Measurements from ENCODE around the gene RGS12. TPM values are rescaled to one million over a fixed set of nuclear protein-coding genes. Genes with fewer than 3 reads are reported as not detected.

The RGS12 gene
- total RNA-seq, 1 experiment from 2014 or later: 48.5 TPM

DNA sequence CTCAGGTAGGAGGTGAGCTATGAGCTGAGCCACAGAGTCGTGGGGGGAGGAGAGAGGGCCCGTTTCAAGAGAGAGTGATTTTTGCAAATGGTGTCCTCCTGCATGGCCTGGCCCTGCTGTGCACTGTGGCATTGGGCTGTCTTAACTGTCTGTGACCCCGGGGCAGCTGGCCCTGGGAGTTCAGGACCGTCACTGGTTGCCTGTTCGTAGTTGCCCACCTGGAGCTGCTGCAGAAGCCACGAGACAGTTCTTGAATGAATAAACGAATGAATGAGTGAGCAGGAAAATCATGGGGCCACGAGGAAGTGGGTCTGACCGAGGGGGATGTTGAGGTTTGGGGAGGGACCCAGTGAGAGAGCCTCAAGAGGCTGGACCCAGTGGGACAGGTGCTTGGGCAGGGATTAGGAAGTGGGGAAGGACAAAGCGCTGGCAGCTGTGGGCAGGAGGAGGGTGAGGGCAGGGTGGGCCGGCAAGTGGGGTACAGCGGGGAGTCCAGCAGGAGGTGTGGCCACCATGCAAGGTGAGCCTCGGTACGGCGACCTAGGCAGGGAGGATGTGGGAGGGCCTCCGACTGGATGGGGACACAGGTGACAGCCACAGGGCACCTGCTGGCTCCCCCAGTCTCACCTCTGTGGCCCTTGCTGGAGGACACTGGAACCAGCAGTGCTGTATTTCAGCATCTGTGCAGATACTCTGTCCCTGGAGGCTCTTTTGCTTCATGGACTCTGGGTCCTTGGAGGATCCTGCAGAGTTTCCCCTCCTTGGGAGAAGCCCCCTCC lies 10.2 kb downstream of the RGS12 start:
- no peaks in the 10 kb centered on the region for H3K27me3 ChIP-seq (replicated peaks)
- DNase-seq (ENCODE audit: low read depth in 1 of 2, low spot score in 2 of 2): no peak
- H3K4me3 ChIP-seq: no peak overlapping the region
- no peaks in the 10 kb centered on the region for H3K9me3 ChIP-seq (replicated peaks)
- H3K27ac ChIP-seq: peak overlapping the region; percentile 65
- H3K36me3 ChIP-seq: no peaks in the 10 kb centered on the region
- peaks cover 44% of the 10 kb centered on the region for H3K4me1 ChIP-seq (replicated peaks)

DNA sequence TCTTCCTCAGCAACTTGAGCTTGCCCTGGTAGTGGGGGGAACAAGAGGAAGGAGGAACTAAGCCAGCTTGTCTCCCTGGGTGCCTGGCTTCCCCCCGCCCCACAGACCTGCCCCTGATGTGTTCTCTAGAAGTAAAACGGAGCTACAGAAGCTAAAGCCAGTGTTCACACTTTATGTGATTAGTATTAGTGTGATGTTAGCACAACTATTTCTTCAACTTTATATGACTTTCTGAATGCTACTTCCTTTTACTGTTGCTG lies 10.7 kb downstream of the RGS12 start:
- no peak for DNase-seq (ENCODE audit: low read depth in 1 of 2, low spot score in 2 of 2)
- Histone ChIP-seq H3K36me3 (no peaks in the 10 kb centered on the region), H3K4me1 (replicated peaks) (peaks cover 44% of the 10 kb centered on the region), H3K27ac (no peak overlapping the region), H3K9me3 (replicated peaks) (no peaks in the 10 kb centered on the region), H3K4me3 (no peak overlapping the region), H3K27me3 (replicated peaks) (no peaks in the 10 kb centered on the region)

DNA sequence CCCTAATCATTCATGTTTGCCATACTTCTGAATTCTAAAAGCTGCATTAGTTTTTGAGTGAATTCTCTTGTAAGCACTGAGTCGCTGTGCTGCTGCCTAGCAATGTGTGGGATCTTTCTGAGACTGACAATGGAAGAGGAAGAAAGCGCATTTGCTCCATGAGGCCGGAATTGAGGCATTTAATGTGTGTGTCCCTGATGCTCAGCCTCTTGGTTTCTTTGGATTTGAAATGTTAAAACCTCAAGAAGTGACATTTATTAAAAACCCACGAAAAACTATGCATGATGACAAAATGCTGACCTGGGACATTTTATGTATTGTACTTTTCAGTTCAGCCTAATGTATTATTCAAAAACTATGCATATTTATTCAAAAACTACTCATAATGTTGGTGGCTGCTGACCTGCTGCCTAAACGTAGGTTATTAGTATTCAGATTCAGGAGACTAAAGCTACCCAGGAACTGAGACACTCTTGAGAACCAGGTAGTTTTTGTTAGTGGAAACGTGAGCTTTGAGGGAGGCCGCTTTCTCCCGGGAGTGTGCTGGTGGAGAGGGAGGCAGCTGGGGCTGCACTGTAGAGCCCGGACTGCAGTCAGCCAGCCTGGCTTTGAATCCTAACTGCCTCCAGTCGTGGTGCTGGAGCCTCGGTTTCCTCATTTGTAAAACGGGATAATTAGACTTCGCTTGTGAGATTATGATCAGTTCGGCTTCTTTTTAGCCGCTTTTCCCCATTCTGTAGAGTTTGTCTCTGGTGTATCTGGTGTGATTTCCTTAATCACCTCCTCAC lies 11.3 kb downstream of the RGS12 start:
- H3K4me3 ChIP-seq: no peak overlapping the region
- H3K36me3 ChIP-seq: no peaks in the 10 kb centered on the region
- peaks cover 44% of the 10 kb centered on the region for H3K4me1 ChIP-seq (replicated peaks)
- H3K27ac ChIP-seq: no peak overlapping the region
- no peaks in the 10 kb centered on the region for H3K27me3 ChIP-seq (replicated peaks)
- no peak for DNase-seq (ENCODE audit: low read depth in 1 of 2, low spot score in 2 of 2)
- no peaks in the 10 kb centered on the region for H3K9me3 ChIP-seq (replicated peaks)

DNA sequence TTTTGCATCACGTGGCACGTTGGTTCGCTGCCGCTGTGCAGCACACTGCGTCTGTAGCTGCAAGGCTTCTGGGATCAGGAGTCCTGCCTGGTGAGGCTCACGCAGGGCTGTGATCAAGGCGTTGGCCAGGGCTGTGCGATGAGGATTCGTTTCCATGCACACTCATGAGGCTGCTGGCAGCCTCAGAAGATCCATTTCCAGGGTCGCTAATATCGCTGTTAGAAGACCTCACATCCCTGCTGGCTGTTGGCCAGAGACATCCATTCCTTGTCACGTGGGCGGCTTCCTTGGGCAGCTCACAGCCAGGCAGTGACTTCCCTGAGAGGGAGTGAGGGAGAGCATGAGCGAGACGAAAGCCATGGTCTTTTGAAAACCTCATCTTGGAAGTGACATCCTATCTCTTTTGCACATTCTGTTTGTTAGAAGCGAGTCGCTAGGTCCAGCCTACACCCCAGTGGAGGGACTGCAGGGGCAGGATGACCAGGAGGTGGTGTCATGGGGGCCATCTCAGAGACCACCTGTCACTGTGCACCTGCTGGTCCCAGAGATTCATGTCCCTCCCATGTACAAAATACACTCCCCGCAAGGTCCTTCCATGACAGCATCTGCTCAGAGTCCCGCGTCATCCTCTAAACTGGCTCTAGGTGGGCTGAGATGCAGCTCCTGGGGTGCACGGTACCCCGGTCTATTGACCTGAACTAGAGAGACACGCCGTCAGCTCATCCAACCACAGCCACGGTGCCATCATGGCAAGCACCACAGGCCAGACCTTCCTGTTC lies 12.2 kb downstream of the RGS12 start:
- Histone ChIP-seq H3K4me3 (no peak overlapping the region), H3K27ac (peak overlapping the region; percentile 71), H3K27me3 (replicated peaks) (no peaks in the 10 kb centered on the region), H3K36me3 (no peaks in the 10 kb centered on the region), H3K9me3 (replicated peaks) (no peaks in the 10 kb centered on the region), H3K4me1 (replicated peaks) (peaks cover 44% of the 10 kb centered on the region)
- no peak for DNase-seq (ENCODE audit: low read depth in 1 of 2, low spot score in 2 of 2)

DNA sequence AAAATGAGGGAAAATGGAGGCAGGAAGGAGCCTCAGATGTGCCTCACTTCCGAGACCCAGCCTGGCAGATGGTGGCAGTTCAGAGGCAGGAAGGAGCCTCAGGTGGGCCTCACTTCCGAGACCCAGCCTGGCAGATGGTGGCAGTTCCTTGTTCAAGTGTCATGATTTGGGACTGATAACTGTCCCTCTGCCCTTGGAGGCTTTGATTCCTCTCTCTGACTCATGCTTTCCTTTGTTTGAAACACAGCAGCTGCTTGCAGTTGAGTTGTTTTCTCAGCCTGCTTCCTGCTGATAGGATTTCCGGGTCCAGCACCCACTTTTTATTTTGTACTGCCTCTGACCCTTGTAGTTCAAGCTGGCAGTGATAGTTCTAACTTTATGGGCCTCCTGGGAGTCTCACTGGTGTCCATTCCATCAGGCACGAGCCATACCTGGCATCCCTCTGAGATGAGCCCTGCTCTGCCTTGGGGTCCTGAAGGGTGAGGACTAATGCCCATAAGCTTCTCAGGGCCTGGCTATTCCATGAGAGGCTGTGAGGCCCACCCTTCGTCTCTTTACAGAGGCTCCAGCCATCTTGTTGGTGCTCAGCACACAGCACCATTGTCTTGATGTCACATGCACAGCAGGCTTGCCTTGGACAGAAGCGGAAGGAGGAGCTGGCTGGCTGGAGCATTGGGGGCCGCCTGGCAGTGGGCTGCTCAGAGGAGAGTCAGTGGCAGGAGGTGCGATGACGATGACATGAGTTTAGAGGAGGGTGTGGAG lies 13.0 kb downstream of the RGS12 start:
- no peak overlapping the region for H3K4me3 ChIP-seq
- H3K27ac ChIP-seq: peak overlapping the region; percentile 71
- H3K4me1 ChIP-seq (replicated peaks): peaks cover 44% of the 10 kb centered on the region

DNA sequence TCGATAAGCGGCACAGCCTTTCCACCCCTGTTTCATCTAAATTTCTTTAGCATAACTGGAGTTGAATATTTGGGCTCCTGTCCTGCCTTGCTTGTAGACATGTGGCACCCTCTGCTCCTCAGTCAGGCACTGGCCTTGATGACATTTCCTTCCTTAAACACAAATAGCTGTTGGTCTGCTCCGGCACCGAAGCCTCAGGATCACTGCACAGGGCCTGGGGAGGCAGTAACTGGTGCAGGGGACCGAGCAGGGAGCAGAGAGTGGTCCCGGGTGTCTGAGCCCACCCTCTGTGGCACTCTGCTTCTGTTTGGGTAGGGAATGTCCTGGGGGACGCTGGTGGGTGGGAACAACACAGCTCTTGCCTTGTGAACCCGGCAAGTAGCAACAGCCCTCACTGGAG lies 13.6 kb downstream of the RGS12 start:
- no peaks in the 10 kb centered on the region for H3K36me3 ChIP-seq
- H3K4me3 ChIP-seq: no peak overlapping the region
- H3K4me1 ChIP-seq (replicated peaks): peaks cover 41% of the 10 kb centered on the region
- no peaks in the 10 kb centered on the region for H3K9me3 ChIP-seq (replicated peaks)
- peak overlapping the region; percentile 71; the same call in 1 of the 2 replicates for H3K27ac ChIP-seq
- no peaks in the 10 kb centered on the region for H3K27me3 ChIP-seq (replicated peaks)
- no peak for DNase-seq (ENCODE audit: low read depth in 1 of 2, low spot score in 2 of 2)

More for the DNA sequence above, 13.0 kb downstream of the RGS12 start:
- DNase-seq (ENCODE audit: low read depth in 1 of 2, low spot score in 2 of 2): peak in 1 of 2 experiments; percentile 38
- H3K9me3 ChIP-seq (replicated peaks): no peaks in the 10 kb centered on the region
- H3K36me3 ChIP-seq: no peaks in the 10 kb centered on the region
- H3K27me3 ChIP-seq (replicated peaks): no peaks in the 10 kb centered on the region

DNA sequence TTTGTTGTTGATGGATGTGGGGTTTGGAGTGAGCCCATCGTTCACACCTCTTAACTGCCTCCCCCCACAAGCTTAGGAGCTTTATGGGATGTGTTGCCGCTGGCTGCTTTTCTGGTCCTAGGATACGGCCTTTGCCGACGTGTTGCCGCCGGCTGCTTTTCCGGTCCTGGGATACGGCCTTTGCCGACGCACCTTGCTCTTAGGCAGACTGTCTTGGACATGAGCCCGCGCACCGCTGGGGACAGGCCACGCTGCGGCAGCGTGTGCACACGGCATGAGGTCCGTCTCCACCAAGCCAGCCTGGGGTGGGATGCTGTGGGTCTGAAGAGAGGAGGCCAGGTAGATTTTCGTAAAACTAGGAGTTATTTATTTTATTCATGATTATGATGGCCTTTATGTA lies 14.2 kb downstream of the RGS12 start:
- Histone ChIP-seq H3K4me3 (no peak overlapping the region), H3K27ac (no peak overlapping the region), H3K9me3 (replicated peaks) (no peaks in the 10 kb centered on the region), H3K4me1 (replicated peaks) (peaks cover 35% of the 10 kb centered on the region), H3K36me3 (no peaks in the 10 kb centered on the region), H3K27me3 (replicated peaks) (no peaks in the 10 kb centered on the region)
- DNase-seq (ENCODE audit: low read depth in 1 of 2, low spot score in 2 of 2): no peak

DNA sequence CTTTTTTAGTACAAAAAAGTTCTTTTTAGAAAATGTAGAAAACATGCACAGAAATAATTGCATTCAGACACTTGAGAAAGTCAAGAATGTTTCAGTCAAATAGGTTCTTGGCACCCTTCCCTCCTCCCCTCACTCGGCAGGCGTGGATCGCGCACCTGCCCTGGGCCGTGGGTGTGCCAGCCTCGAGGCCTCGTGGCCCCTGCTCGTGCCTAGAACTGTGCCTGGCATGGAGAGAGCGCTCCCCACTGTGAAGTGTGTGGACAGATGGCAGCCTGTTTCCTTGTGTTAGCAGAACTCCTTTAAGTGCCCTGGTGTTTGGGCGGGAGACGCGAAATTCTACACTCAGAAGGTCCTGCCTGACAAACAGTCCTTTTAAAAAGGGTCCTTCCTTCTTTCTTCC lies 14.7 kb downstream of the RGS12 start:
- no peak for DNase-seq (ENCODE audit: low read depth in 1 of 2, low spot score in 2 of 2)
- Histone ChIP-seq H3K27ac (no peak overlapping the region), H3K4me1 (replicated peaks) (peaks cover 32% of the 10 kb centered on the region), H3K36me3 (no peaks in the 10 kb centered on the region), H3K9me3 (replicated peaks) (no peaks in the 10 kb centered on the region), H3K27me3 (replicated peaks) (no peaks in the 10 kb centered on the region), H3K4me3 (no peak overlapping the region)

DNA sequence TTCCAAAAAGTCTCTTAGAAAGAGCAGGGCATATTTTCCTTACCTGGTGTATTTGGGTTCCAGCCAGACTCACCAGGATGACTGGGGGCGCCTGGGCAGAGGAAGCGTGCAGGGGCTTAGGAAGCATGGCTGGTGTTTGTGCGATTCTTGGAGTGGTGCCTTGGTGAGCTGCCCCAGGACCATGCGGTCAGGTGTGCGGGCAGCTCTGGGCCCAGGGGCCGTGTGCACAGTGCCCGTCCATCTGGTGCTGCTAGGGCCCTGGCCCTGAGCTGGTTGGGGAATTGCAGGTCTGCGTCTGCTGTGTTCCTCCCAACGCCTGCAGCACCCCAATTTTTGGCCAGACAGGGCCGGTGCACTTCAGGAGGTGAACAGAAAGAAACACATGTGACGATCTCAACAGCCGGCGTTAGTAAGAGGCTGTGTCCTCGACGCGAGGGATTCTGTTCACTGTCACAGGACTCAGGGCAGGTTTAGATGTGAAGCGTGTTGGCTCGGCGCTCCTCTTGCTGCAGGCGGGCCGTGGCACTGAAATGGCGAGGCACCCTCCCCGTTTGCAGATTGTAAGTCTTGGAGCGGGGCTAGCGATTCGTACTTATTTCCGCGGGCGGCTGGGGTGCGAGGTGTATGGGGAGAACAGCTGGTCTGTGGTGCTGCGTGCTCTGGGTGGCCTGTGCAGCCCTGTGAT lies 15.2 kb downstream of the RGS12 start:
- no peaks in the 10 kb centered on the region for H3K36me3 ChIP-seq
- DNase-seq (ENCODE audit: low read depth in 1 of 2, low spot score in 2 of 2): no peak
- H3K27ac ChIP-seq: no peak overlapping the region
- H3K4me1 ChIP-seq (replicated peaks): peaks cover 27% of the 10 kb centered on the region
- H3K27me3 ChIP-seq (replicated peaks): no peaks in the 10 kb centered on the region
- no peaks in the 10 kb centered on the region for H3K9me3 ChIP-seq (replicated peaks)
- no peak overlapping the region for H3K4me3 ChIP-seq

DNA sequence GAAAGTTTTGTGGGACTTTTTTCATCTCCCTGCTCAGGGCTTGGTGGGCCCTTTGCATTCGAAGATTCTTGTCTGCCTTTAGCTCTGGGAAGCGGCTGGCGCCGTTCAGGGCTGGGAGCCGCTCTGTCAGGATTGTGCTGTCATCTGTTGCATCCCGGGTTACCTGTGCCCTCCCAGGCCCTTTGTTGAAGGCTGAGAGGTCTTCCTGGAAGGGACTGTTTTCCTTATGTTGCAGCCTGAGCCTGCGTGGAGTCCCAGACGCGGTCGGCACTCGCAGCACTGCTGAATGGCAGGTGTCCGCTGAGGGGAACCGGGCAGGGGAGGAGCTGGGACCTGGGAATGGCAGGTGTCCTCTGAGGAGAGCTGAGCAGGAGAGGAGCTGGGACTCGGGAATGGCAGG lies 15.9 kb downstream of the RGS12 start:
- Histone ChIP-seq H3K27ac (no peak overlapping the region), H3K4me1 (replicated peaks) (peaks cover 23% of the 10 kb centered on the region)
- no peak for DNase-seq (ENCODE audit: low read depth in 1 of 2, low spot score in 2 of 2)

DNA sequence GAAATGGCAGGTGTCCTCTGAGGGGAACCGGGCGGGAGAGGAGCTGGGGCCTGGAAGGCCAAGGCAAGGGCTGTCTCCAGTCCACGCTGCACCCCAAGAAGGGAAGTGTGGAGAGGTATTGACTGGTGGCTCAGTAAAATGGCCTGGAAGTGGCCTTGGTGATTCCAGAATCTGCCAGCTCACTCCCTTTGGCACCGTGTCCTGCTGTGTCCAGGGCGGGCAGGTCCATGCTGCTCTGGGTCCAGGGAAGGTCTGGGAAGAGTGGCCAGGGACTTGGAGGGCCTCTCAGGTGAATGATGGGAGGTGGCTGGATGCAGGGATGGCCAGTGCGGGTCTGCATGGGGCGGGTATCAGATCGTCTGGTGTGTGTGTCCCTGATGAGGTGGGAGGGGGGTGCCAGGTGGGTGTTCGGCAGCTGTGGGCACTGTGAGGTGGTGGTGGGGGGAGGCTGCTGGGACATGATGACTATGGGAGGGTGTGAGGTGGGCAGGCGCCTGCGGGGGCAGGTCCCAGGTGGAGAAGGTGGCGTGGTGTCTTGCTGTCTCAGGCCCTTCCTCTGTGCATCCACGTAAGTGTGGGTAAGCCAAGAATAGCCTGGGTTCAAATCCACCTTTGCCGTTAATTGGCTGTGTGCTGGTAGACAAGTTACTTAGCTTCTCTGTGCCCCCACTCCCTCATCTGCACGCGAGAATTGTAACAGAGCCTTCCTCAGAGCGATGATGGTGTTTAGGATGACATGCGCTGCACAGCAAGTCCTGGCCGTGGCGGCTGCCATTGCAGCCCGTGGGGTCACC lies 17.7 kb downstream of the RGS12 start:
- Histone ChIP-seq H3K27ac (no peak overlapping the region), H3K9me3 (replicated peaks) (no peaks in the 10 kb centered on the region), H3K4me1 (replicated peaks) (peaks cover 8% of the 10 kb centered on the region), H3K4me3 (no peak overlapping the region), H3K36me3 (no peaks in the 10 kb centered on the region), H3K27me3 (replicated peaks) (no peaks in the 10 kb centered on the region)
- no peak for DNase-seq (ENCODE audit: low read depth in 1 of 2, low spot score in 2 of 2)

More for the DNA sequence above, 15.9 kb downstream of the RGS12 start:
- H3K36me3 ChIP-seq: no peaks in the 10 kb centered on the region
- no peaks in the 10 kb centered on the region for H3K27me3 ChIP-seq (replicated peaks)
- no peak overlapping the region for H3K4me3 ChIP-seq
- H3K9me3 ChIP-seq (replicated peaks): no peaks in the 10 kb centered on the region

DNA sequence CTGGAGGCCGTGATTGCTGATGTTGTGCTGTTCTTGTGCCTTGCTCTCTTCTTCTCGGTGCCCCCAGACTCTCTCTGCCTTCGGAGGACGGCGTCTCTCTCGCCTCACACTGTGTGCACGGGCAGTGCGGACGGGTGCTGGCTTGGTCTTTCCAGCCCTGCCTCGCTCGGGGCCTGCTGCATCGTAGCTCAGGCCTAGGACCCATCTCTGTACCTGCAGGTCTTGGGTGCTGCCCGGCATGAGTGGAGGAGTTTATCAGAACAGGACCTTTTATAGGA lies 18.2 kb downstream of the RGS12 start:
- DNase-seq (ENCODE audit: low read depth in 1 of 2, low spot score in 2 of 2): no peak
- Histone ChIP-seq H3K9me3 (replicated peaks) (no peaks in the 10 kb centered on the region), H3K4me3 (no peak overlapping the region), H3K27me3 (replicated peaks) (no peaks in the 10 kb centered on the region), H3K36me3 (no peaks in the 10 kb centered on the region), H3K4me1 (replicated peaks) (peaks cover 3% of the 10 kb centered on the region), H3K27ac (no peak overlapping the region)
